ENCODE data around the gene ENO3. TPM values are rescaled to one million over a fixed set of nuclear protein-coding genes. Genes with fewer than 3 reads are reported as not detected.

ENO3 gene
- total RNA-seq, 1 donor from 2014 or later, result 62.1 TPM

DNA sequence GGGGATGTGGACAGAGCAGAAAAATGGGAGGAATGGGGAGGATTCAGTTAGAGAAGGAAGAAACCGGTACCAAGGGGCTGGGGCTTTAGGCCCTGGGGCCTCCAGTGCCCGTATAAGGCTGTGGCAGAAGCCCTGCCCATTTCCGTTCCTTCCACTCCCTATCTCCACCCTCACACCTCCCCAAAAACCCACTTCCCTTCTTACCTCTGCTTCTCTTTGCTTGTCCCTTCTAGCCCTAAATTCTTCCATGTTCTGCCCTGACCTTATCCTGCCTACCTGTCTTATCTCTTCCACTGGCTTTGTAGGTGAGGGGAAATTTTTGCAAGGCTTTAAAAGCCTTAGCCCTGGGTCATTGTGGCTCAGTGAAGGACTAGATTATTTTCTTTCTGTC is 6.8 kb upstream of the ENO3 start:
- Mint-ChIP-seq H3K4me3 (ENCODE audit: unreplicated experiment) (no peak overlapping the region), H3K27me3 (ENCODE audit: unreplicated experiment) (peaks cover 16% of the 10 kb centered on the region), H3K9me3 (ENCODE audit: unreplicated experiment) (peaks cover 12% of the 10 kb centered on the region), H3K4me1 (ENCODE audit: low read depth, unreplicated experiment) (peaks cover 20% of the 10 kb centered on the region), H3K27ac (ENCODE audit: unreplicated experiment) (peak overlapping the region; percentile 52), H3K36me3 (ENCODE audit: unreplicated experiment) (peaks cover 5% of the 10 kb centered on the region)
- TF ChIP-seq, protein P1, sequence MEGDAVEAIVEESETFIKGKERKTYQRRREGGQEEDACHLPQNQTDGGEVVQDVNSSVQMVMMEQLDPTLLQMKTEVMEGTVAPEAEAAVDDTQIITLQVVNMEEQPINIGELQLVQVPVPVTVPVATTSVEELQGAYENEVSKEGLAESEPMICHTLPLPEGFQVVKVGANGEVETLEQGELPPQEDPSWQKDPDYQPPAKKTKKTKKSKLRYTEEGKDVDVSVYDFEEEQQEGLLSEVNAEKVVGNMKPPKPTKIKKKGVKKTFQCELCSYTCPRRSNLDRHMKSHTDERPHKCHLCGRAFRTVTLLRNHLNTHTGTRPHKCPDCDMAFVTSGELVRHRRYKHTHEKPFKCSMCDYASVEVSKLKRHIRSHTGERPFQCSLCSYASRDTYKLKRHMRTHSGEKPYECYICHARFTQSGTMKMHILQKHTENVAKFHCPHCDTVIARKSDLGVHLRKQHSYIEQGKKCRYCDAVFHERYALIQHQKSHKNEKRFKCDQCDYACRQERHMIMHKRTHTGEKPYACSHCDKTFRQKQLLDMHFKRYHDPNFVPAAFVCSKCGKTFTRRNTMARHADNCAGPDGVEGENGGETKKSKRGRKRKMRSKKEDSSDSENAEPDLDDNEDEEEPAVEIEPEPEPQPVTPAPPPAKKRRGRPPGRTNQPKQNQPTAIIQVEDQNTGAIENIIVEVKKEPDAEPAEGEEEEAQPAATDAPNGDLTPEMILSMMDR (IDR thresholded peaks at IDR 0.05; ENCODE audit: partially characterized antibody, unreplicated experiment), result no peak
- no peak for DNase-seq

DNA sequence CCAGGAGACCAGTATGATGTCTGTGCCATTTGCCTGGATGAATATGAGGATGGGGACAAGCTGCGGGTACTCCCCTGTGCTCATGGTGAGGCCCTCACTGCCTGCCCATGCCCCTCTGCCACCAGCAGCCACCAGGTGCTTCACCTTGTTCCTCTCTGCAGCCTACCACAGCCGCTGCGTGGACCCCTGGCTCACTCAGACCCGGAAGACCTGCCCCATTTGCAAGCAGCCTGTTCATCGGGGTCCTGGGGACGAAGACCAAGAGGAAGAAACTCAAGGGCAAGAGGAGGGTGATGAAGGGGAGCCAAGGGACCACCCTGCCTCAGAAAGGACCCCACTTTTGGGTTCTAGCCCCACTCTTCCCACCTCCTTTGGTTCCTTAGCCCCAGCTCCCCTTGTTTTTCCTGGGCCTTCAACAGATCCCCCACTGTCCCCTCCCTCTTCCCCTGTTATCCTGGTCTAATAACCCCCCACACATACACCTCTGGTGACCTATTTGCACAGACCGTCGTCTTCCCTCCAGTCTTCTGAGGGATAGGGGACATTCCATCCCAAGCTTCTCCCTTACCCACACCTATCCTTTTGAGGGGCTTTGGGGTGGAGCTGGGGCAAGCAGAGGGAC is 6.3 kb upstream of the ENO3 start:
- H3K4me3 Mint-ChIP-seq (ENCODE audit: unreplicated experiment), result no peak overlapping the region
- no peak overlapping the region for H3K27ac Mint-ChIP-seq (ENCODE audit: unreplicated experiment)
- peaks cover 10% of the 10 kb centered on the region for H3K9me3 Mint-ChIP-seq (ENCODE audit: unreplicated experiment)
- TF ChIP-seq, protein P1 (IDR thresholded peaks at IDR 0.05; ENCODE audit: partially characterized antibody, unreplicated experiment), result no peak
- DNase-seq, result no peak
- H3K27me3 Mint-ChIP-seq (ENCODE audit: unreplicated experiment), result peaks cover 14% of the 10 kb centered on the region
- H3K36me3 Mint-ChIP-seq (ENCODE audit: unreplicated experiment), result peaks cover 5% of the 10 kb centered on the region
- peaks cover 20% of the 10 kb centered on the region for H3K4me1 Mint-ChIP-seq (ENCODE audit: low read depth, unreplicated experiment)

DNA sequence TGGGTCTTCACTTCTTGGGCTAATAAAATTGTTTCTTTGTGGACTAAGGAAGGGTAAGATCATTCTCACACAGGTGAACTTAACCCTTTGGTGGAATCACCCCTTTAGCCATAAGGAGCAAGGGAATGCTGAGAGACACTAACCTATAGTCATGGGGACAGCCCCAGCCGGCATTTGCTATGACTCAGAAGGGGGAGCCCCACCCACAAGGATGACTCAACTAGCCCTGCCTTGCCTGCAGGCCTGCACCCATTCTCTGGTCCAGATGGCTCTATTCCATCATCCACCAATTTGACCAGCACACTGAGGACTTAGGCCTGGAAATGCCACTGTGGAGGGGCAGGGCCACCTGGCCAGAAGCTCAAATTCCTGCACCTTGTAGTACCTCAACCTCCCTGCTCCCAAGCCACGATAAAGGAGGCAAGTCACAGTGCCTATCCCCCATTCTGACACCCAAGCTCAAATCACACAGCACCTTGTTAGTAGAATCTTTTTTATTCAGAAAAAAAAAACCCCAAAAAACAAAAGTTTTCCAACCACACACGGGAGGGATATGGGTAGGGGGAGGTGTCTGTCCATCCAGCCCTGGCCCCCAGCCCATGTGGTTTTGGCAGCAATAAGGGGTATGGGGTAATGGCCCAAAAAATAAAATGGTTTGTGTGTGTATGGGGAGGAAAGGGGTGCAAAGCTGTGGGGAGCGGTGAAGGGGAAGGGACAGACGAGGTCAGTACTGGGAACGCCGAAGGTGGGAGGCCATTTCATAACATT is 5.6 kb upstream of the ENO3 start:
- TF ChIP-seq, protein P1 (IDR thresholded peaks at IDR 0.05; ENCODE audit: partially characterized antibody, unreplicated experiment), result no peak
- Mint-ChIP-seq H3K9me3 (ENCODE audit: unreplicated experiment) (peaks cover 6% of the 10 kb centered on the region), H3K27ac (ENCODE audit: unreplicated experiment) (peak overlapping the region; percentile 64), H3K4me1 (ENCODE audit: low read depth, unreplicated experiment) (peaks cover 20% of the 10 kb centered on the region), H3K36me3 (ENCODE audit: unreplicated experiment) (peaks cover 5% of the 10 kb centered on the region), H3K4me3 (ENCODE audit: unreplicated experiment) (peak overlapping the region; percentile 76), H3K27me3 (ENCODE audit: unreplicated experiment) (peaks cover 10% of the 10 kb centered on the region)
- no peak for DNase-seq

DNA sequence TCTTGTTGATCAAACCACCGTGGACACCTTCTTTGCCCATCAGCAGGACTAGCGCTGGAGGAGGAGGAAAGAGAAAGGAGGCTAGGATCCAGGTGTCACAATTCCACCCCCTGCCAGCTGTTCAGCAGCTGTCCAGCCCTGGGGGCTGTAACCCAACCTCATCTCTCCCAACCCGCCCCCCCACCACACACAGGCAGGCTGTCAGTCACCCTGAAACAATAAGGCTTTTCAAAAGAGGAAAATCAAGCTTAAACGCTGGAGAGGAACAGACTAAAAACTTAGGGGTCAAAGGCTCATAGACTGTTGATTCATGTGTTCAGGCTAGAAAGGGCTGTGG is 5.0 kb upstream of the ENO3 start:
- Mint-ChIP-seq H3K4me3 (ENCODE audit: unreplicated experiment) (peak overlapping the region; percentile 95), H3K36me3 (ENCODE audit: unreplicated experiment) (peaks cover 5% of the 10 kb centered on the region), H3K9me3 (ENCODE audit: unreplicated experiment) (peaks cover 4% of the 10 kb centered on the region), H3K27ac (ENCODE audit: unreplicated experiment) (peak overlapping the region; percentile 91), H3K27me3 (ENCODE audit: unreplicated experiment) (peaks cover 8% of the 10 kb centered on the region), H3K4me1 (ENCODE audit: low read depth, unreplicated experiment) (peaks cover 23% of the 10 kb centered on the region)
- no peak for DNase-seq
- TF ChIP-seq, protein P1 (IDR thresholded peaks at IDR 0.05; ENCODE audit: partially characterized antibody, unreplicated experiment), result no peak

Data from glutamatergic neuron (in vitro differentiated cells).